Measurements from ENCODE around the gene DAB2IP.

DNA sequence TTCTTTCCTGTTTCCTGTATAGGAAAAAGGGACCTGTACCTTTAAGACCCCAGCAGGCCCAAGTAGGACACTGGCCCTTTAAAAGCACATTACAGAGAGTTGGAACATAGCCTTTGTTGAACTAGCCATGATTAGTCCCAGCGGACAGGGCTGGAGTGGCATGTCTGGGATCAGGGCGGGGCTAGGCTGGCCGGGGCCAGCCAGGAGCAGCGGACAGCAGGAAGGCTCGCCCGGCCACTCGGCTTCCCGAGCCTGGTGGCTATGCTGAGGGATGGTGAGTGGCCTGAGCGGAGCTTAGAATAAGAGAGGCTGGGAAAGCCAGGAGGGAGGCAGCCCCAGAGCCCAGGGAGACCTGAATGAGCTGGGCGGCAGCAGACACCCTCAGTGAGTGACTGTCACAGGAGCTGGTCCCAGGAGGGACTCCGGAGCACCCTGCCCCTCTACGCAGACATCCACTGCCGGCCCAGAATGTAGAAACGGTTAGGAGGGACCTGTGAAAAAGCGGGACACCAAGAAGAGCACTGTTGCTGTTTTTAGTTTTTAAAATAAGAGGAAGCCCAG is 92.1 kb downstream of the DAB2IP start:
- TF ChIP-seq CTCF (IDR thresholded peaks at IDR 0.05 in 2 of 3, conservative IDR thresholded peaks at IDR 0.05 in 1 of 3; ENCODE audit: borderline replicate concordance in 1 of 3, insufficient read depth in 1 of 3, low read depth in 2 of 3, low read length in 2 of 3) (no peak), YY1 (IDR thresholded peaks at IDR 0.05; ENCODE audit: extremely low read depth, insufficient replicate concordance, low read depth, low read length) (no peak), SIN3A (IDR thresholded peaks at IDR 0.05; ENCODE audit: low read depth) (no peak), RAD21 (IDR thresholded peaks at IDR 0.05; ENCODE audit: low read depth) (no peak), TCF7L2 (IDR thresholded peaks at IDR 0.05; ENCODE audit: borderline replicate concordance, extremely low read depth, insufficient read depth, insufficient read length) (no peak), POLR2AphosphoS5 (IDR thresholded peaks at IDR 0.05; ENCODE audit: low read depth, low read length) (no peak), POLR2A (IDR thresholded peaks at IDR 0.05; ENCODE audit: borderline replicate concordance, extremely low read depth, insufficient read depth, insufficient read length) (no peak), REST (IDR thresholded peaks at IDR 0.05; ENCODE audit: low read depth) (no peak), EZH2 (IDR thresholded peaks at IDR 0.05) (no peak), ELF1 (IDR thresholded peaks at IDR 0.05; ENCODE audit: borderline replicate concordance, low read depth) (no peak)
- TF ChIP-seq, protein P1, sequence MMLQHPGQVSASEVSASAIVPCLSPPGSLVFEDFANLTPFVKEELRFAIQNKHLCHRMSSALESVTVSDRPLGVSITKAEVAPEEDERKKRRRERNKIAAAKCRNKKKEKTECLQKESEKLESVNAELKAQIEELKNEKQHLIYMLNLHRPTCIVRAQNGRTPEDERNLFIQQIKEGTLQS (IDR thresholded peaks at IDR 0.05), result no peak

All from HCT116 (cell line).